H1 (cell line): ENCODE data around the gene KCMF1. TPM values are rescaled to one million over a fixed set of nuclear protein-coding genes. Genes with fewer than 3 reads are reported as not detected.

ENCODE experiments used
- CTCF ChIA-PET: fragments of 300-600 bp; sonication (Branson Sonifier 250); formaldehyde crosslinking; loops from one replicate; lab custom pipeline; 2021; ENCODE audit not compliant: partially characterized antibody; lab: Charles Lee
- POLR2A ChIA-PET: fragments of 300-600 bp; sonication (Branson Sonifier 250); formaldehyde crosslinking; loops from one replicate; lab custom pipeline; 2021; ENCODE audit warnings: inconsistent platforms; ENCODE audit not compliant: partially characterized antibody; lab: Charles Lee
- DNase-seq, 2 experiments: peaks; one replicate each; pipeline versions ENCODE4 v3.0.0 to v3.0.0-alpha.2; 2010 to 2022; ENCODE audit warnings: low spot score in 2 of 2, low read depth in 1 of 2, mixed read lengths in 1 of 2
- FAIRE-seq: peaks from 2 replicates; lab custom pipeline; 2011; peaks lifted over from hg19 to GRCh38; lab: Jason Lieb, UNC
- H2AFZ ChIP-seq: 2 replicates; pipeline ENCODE4 v1.8.1; 2012; ENCODE audit warnings: low read length, inconsistent platforms
- H2AK5ac ChIP-seq: 2 replicates; pipeline ENCODE4 v1.6.1; 2013; ENCODE audit warnings: low read depth, low read length
- H2BK120ac ChIP-seq: replicated peaks from 2 replicates; pipeline ENCODE3; 2013; ENCODE audit warnings: low read depth, low read length, inconsistent platforms
- H2BK12ac ChIP-seq: 2 replicates; pipeline ENCODE4 v1.6.1; 2013; ENCODE audit warnings: low read depth, low read length
- H2BK15ac ChIP-seq: 2 replicates; pipeline ENCODE4 v1.6.1; 2013; ENCODE audit warnings: low read length
- H2BK20ac ChIP-seq: 2 replicates; pipeline ENCODE4 v1.6.1; 2013; ENCODE audit warnings: low read length
- H2BK5ac ChIP-seq: 2 replicates; pipeline ENCODE4 v1.6.1; 2013; ENCODE audit warnings: low read depth, low read length
- H3K14ac ChIP-seq: 2 replicates; pipeline ENCODE4 v1.6.1; 2013; ENCODE audit warnings: inconsistent platforms; ENCODE audit not compliant: insufficient read length
- H3K18ac ChIP-seq: 2 replicates; pipeline ENCODE4 v1.6.1; 2013; ENCODE audit warnings: low read length; ENCODE audit errors: extremely low read depth
- H3K23ac ChIP-seq: 2 replicates; pipeline ENCODE4 v1.6.1; 2013; ENCODE audit warnings: inconsistent platforms; ENCODE audit not compliant: insufficient read length
- H3K23me2 ChIP-seq: 2 replicates; pipeline ENCODE4 v1.6.1; 2013; ENCODE audit warnings: low read depth, low read length
- H3K27ac ChIP-seq: 2 replicates; pipeline ENCODE4 v1.6.1; 2011; ENCODE audit warnings: low read depth, low read length, inconsistent platforms
- H3K27me3 ChIP-seq, 4 experiments: replicated peaks in 1 of 4; 1 replicate in 1 of 4; 2 replicates in 3 of 4; pipeline versions ENCODE4 v1.6.1 to v1.8.1; 2011 to 2013; ENCODE audit warnings: low read length in 3 of 4, mild to moderate bottlenecking in 3 of 4, inconsistent platforms in 2 of 4, mixed read lengths in 2 of 4, moderate library complexity in 1 of 4; ENCODE audit not compliant: control insufficient read depth in 3 of 4, insufficient read depth in 3 of 4; ENCODE audit errors: extremely low read depth in 1 of 4
- H3K36me3 ChIP-seq, 4 experiments: 2 replicates each; pipeline versions ENCODE4 v1.6.1 to v1.8.1; 2011 to 2013; ENCODE audit warnings: mild to moderate bottlenecking in 4 of 4, low read length in 3 of 4, moderate library complexity in 2 of 4, control low read depth in 1 of 4, inconsistent platforms in 1 of 4; ENCODE audit not compliant: insufficient read depth in 4 of 4, control insufficient read depth in 2 of 4
- H3K4ac ChIP-seq: replicated peaks from 2 replicates; pipeline ENCODE3; 2013; ENCODE audit warnings: low read length, low read depth, mixed read lengths, inconsistent platforms; ENCODE audit not compliant: insufficient read length
- H3K4me1 ChIP-seq, 4 experiments: replicated peaks in 1 of 4; 1 replicate in 1 of 4; 2 replicates in 3 of 4; pipeline versions ENCODE4 v1.6.1 to v1.8.1; 2011 to 2013; ENCODE audit warnings: low read length in 3 of 4, inconsistent platforms in 2 of 4, mixed read lengths in 1 of 4; ENCODE audit not compliant: insufficient read depth in 4 of 4, control insufficient read depth in 3 of 4
- H3K4me2 ChIP-seq, 2 experiments: 2 replicates each; pipeline versions ENCODE4 v1.6.1 to v1.8.1; 2011 to 2013; ENCODE audit warnings: low read depth in 2 of 2, low read length in 2 of 2, control low read depth in 1 of 2, inconsistent platforms in 1 of 2, mild to moderate bottlenecking in 1 of 2; ENCODE audit not compliant: insufficient read depth in 1 of 2
- H3K4me3 ChIP-seq, 4 experiments: fragments of 200-600, 300-600 bp in 1 of 4; sonication (generic), shearing (Covaris generic), sonication (Bioruptor Twin) in 1 of 4; 2 replicates each; pipeline versions ENCODE4 v1.5.1 to v1.8.1; 2011 to 2016; ENCODE audit warnings: low read length in 4 of 4, low read depth in 3 of 4, control low read depth in 2 of 4, inconsistent platforms in 2 of 4, mild to moderate bottlenecking in 2 of 4, mixed read lengths in 1 of 4, moderate library complexity in 1 of 4; ENCODE audit not compliant: insufficient read depth in 2 of 4; ENCODE audit errors: extremely low read depth in 1 of 4
- H3K56ac ChIP-seq: replicated peaks from 2 replicates; pipeline ENCODE3; 2013; ENCODE audit warnings: low read depth, mild to moderate bottlenecking, mixed read lengths, low read length, inconsistent platforms; ENCODE audit not compliant: insufficient read length
- H3K79me1 ChIP-seq: 2 replicates; pipeline ENCODE4 v1.6.1; 2013; ENCODE audit warnings: low read depth, low read length, control low read depth
- H3K79me2 ChIP-seq, 2 experiments: 2 replicates each; pipeline versions ENCODE4 v1.6.1 to v1.8.1; 2012 to 2013; ENCODE audit warnings: low read length in 2 of 2, mild to moderate bottlenecking in 2 of 2, inconsistent platforms in 1 of 2; ENCODE audit not compliant: insufficient read depth in 2 of 2, control insufficient read depth in 1 of 2
- H3K9ac ChIP-seq, 4 experiments: replicated peaks in 1 of 4; 1 replicate in 1 of 4; 2 replicates in 3 of 4; pipeline versions ENCODE4 v1.6.1 to v1.8.1; 2011 to 2013; ENCODE audit warnings: low read depth in 3 of 4, low read length in 3 of 4, control low read depth in 2 of 4, mild to moderate bottlenecking in 2 of 4, moderate library complexity in 2 of 4, inconsistent platforms in 1 of 4; ENCODE audit errors: extremely low read depth in 1 of 4
- H3K9me3 ChIP-seq, 2 experiments: 2 replicates each; pipeline versions ENCODE4 v1.6.1 to v1.8.1; 2012 to 2013; ENCODE audit warnings: mild to moderate bottlenecking in 2 of 2, moderate library complexity in 2 of 2, control low read depth in 1 of 2, inconsistent platforms in 1 of 2, low read depth in 1 of 2, low read length in 1 of 2, mixed read lengths in 1 of 2; ENCODE audit not compliant: insufficient read depth in 2 of 2
- H4K20me1 ChIP-seq, 2 experiments: replicated peaks in 1 of 2; 2 replicates each; pipeline versions ENCODE3 to v1.8.1; 2011 to 2013; ENCODE audit warnings: inconsistent platforms in 2 of 2, low read length in 2 of 2, mild to moderate bottlenecking in 1 of 2; ENCODE audit not compliant: insufficient read depth in 2 of 2, control insufficient read depth in 1 of 2
- H4K5ac ChIP-seq: 2 replicates; pipeline ENCODE4 v1.6.1; 2013; ENCODE audit warnings: low read length, low read depth, mixed read lengths, inconsistent platforms; ENCODE audit not compliant: insufficient read length
- H4K8ac ChIP-seq: 2 replicates; pipeline ENCODE4 v1.8.0; 2013; ENCODE audit warnings: mild to moderate bottlenecking, moderate library complexity, low read length, inconsistent platforms; ENCODE audit not compliant: insufficient read depth; ENCODE audit errors: extremely low read depth
- H4K91ac ChIP-seq: replicated peaks from 2 replicates; pipeline ENCODE3; 2013; ENCODE audit warnings: low read length, mixed read lengths, inconsistent platforms; ENCODE audit not compliant: insufficient read length
- CEBPB ChIP-seq: IDR thresholded peaks from 2 replicates; pipeline ENCODE4 v1.6.1; 2012; ENCODE audit warnings: low read depth, low read length
- FOSL1 ChIP-seq: IDR thresholded peaks from 2 replicates; pipeline ENCODE4 v1.6.1; 2011; ENCODE audit warnings: mild to moderate bottlenecking, low read depth, low read length, moderate library complexity; ENCODE audit not compliant: insufficient read depth
- TEAD4 ChIP-seq: IDR thresholded peaks from 2 replicates; pipeline ENCODE4 v1.6.1; 2012; ENCODE audit warnings: low read depth, low read length, inconsistent platforms, mixed read lengths
- polyA plus RNA-seq, 7 experiments: library from polyadenylated mRNA; depleted of rRNA in 3 of 7; stranded (reverse) in 5 of 7; unstranded in 2 of 7; fragments of >200 nt in 5 of 7; fragments of 200-250 nt in 2 of 7; gene quantifications; 1 replicate in 5 of 7; 2 replicates in 1 of 7; 4 replicates in 1 of 7; pipeline versions ENCODE4 v1.2.1 to v1.2.3, GENCODE V29; 2011 to 2013; ENCODE audit warnings: missing spikeins in 2 of 7, mixed read lengths in 2 of 7
- total RNA-seq: library from RNA; stranded (reverse); fragmentation: NEBNext Ultra II Directional; extraction: Animal tissue kit (Norgen Biotek cat#: 25700); gene quantifications from 2 replicates; pipeline ENCODE4 v1.2.1, GENCODE V29; 2021

KCMF1 gene
- total and polyA plus RNA-seq, 2 of the 8 experiments (the other 6 are each of a cell fraction or from before 2014, with no cell fraction given): 86.9 to 149 TPM

GRCh38 chr2:85019121-85019520, 48.2 kb downstream of the KCMF1 start:
- Histone ChIP-seq H3K56ac (no peak overlapping the region), H3K9me3 (no peaks in the 10 kb centered on the region), H4K8ac (no peak overlapping the region), H3K14ac (no peak overlapping the region), H2BK15ac (no peak overlapping the region), H3K18ac (no peak overlapping the region), H3K23me2 (no peaks in the 10 kb centered on the region), H3K27ac (no peak overlapping the region), H3K4me2 (no peak overlapping the region), H2BK120ac (no peak overlapping the region), H4K20me1 (peaks cover 6 to 7% of the 10 kb centered on the region in 2 experiments), H2AFZ (no peak overlapping the region), H4K91ac (no peak overlapping the region), H4K5ac (no peak overlapping the region), H2AK5ac (no peak overlapping the region), H2BK12ac (no peak overlapping the region), H2BK20ac (no peak overlapping the region), H3K4me1 (no peaks in the 10 kb centered on the region; a peak in 2 of 7 replicates), H3K36me3 (no peaks in the 10 kb centered on the region), H3K79me2 (peaks cover 19 to 95% of the 10 kb centered on the region in 2 experiments), H3K9ac (no peak overlapping the region), H2BK5ac (no peak overlapping the region), H3K23ac (no peak overlapping the region), H3K4ac (no peak overlapping the region), H3K79me1 (peaks cover 3% of the 10 kb centered on the region), H3K4me3 (no peak overlapping the region), H3K27me3 (no peaks in the 10 kb centered on the region)
- ChIA-PET CTCF (interaction anchor here (0.7 to 0.8 kb wide), 4 partner anchors 32 to 266 kb away, joined by 3 to 4 read pairs (median 3); no protein-coding TSS in a partner anchor), POLR2A (interaction anchor here (1.3 kb wide), 1 partner anchor 58 kb away, joined by 5 read pairs; no protein-coding TSS in a partner anchor)
- FAIRE-seq (no peak), DNase-seq (no peak)
- TF ChIP-seq CEBPB (no peak), TEAD4 (no peak), FOSL1 (no peak)
